Caco-2 (cell line): Measurements from ENCODE around the gene CITED4. TPM values are rescaled to one million over a fixed set of nuclear protein-coding genes. Genes with fewer than 3 reads are reported as not detected.

Source experiments
- BruUV-seq: library from RNA; stranded (reverse); fragments of 400-500 nt; replicated peaks from 2 replicates; lab custom pipeline; 2021; lab: Mats Ljungman, UMichigan
- CTCF ChIA-PET: fragments of 300-600 bp; sonication (Branson Sonifier 250); formaldehyde crosslinking; loops from one replicate; lab custom pipeline; 2022; ENCODE audit warnings: antibody characterized with exemption; lab: Charles Lee
- POLR2A ChIA-PET: fragments of 300-600 bp; sonication (Branson Sonifier 250); formaldehyde crosslinking; loops from one replicate; lab custom pipeline; 2022; ENCODE audit warnings: antibody characterized with exemption; lab: Charles Lee
- DNase-seq, 2 experiments: peaks; one replicate each; pipeline versions ENCODE4 v3.0.0 to v3.0.0-alpha.2; 2020 to 2022
- H3K27me3 ChIP-seq: replicated peaks from 2 replicates; pipeline ENCODE4 v1.6.0; 2011; ENCODE audit warnings: low read length; ENCODE audit not compliant: control insufficient read depth, insufficient read depth
- H3K36me3 ChIP-seq: 2 replicates; pipeline ENCODE4 v1.5.1; 2011; ENCODE audit warnings: low read length; ENCODE audit not compliant: control insufficient read depth, insufficient read depth
- H3K4me1 ChIP-seq: fragments of 250-450 bp; sonication (Bioruptor Pico); 2 replicates; pipeline ENCODE4 v1.5.1; 2020; ENCODE audit warnings: mild to moderate bottlenecking
- H3K4me3 ChIP-seq: 2 replicates; pipeline ENCODE4 v1.5.1; 2011; ENCODE audit warnings: low read depth, mild to moderate bottlenecking, control low read depth, low read length
- H3K9me3 ChIP-seq: fragments of 250-450 bp; sonication (Bioruptor Pico); 2 replicates; pipeline ENCODE4 v1.5.1; 2020; ENCODE audit warnings: mild to moderate bottlenecking, moderate library complexity
- H3K27ac Mint-ChIP-seq: one replicate; pipeline ENCODE4 v1.8.0; 2022; ENCODE audit warnings: mixed read lengths; ENCODE audit not compliant: unreplicated experiment
- H3K27me3 Mint-ChIP-seq: one replicate; pipeline ENCODE4 v1.8.0; 2022; ENCODE audit warnings: mixed read lengths; ENCODE audit not compliant: insufficient read depth, unreplicated experiment
- H3K36me3 Mint-ChIP-seq: one replicate; pipeline ENCODE4 v1.8.0; 2022; ENCODE audit warnings: mild to moderate bottlenecking, mixed read lengths; ENCODE audit not compliant: insufficient read depth, unreplicated experiment
- H3K4me1 Mint-ChIP-seq: one replicate; pipeline ENCODE4 v1.8.0; 2022; ENCODE audit warnings: low read depth, mixed read lengths; ENCODE audit not compliant: unreplicated experiment
- H3K4me3 Mint-ChIP-seq: one replicate; pipeline ENCODE4 v1.8.0; 2022; ENCODE audit warnings: mild to moderate bottlenecking, moderate library complexity, mixed read lengths; ENCODE audit not compliant: unreplicated experiment
- H3K9me3 Mint-ChIP-seq: one replicate; pipeline ENCODE4 v1.8.0; 2022; ENCODE audit warnings: mixed read lengths; ENCODE audit not compliant: unreplicated experiment
- CTCF ChIP-seq, 2 experiments: fragments of 200-600 bp in 1 of 2; IDR thresholded peaks; 1 replicate in 1 of 2; 2 replicates in 1 of 2; pipeline versions ENCODE4 v1.5.1 to v1.8.0; 2011 to 2022; ENCODE audit warnings: antibody characterized with exemption in 1 of 2, control low read depth in 1 of 2, inconsistent platforms in 1 of 2, low read depth in 1 of 2, low read length in 1 of 2, mild to moderate bottlenecking in 1 of 2, moderate library complexity in 1 of 2; ENCODE audit not compliant: insufficient read depth in 1 of 2, severe bottlenecking in 1 of 2, unreplicated experiment in 1 of 2
- intact Hi-C: fragments of 100-400 bp; cut with micrococcal nuclease; formaldehyde crosslinking; loops from one replicate; pipeline ENCODE4 v1.10.0; 2022; ENCODE audit not compliant: unreplicated experiment
- total RNA-seq: library from RNA; stranded (reverse); gene quantifications from 2 replicates; pipeline ENCODE4 v1.2.3, GENCODE V29; 2022

The CITED4 gene
- total RNA-seq, 1 experiment from 2014 or later = 19.5 TPM

- no peaks in the 10 kb centered on the region for H3K9me3 Mint-ChIP-seq
- Histone ChIP-seq H3K27me3 (no peaks in the 10 kb centered on the region), H3K36me3 (no peaks in the 10 kb centered on the region), H3K4me3 (no peak overlapping the region), H3K9me3 (no peaks in the 10 kb centered on the region), H3K4me1 (no peaks in the 10 kb centered on the region)
- no peak for TF ChIP-seq CTCF (IDR thresholded peaks at IDR 0.05; ENCODE audit: insufficient read depth in 1 of 2, low read depth in 1 of 2, low read length in 1 of 2, severe bottlenecking in 1 of 2, unreplicated experiment in 1 of 2)
- CTCF ChIA-PET = interaction anchor here (0.6 to 1.8 kb wide), 4 partner anchors 86 to 118 kb away, joined by 4 to 7 read pairs (median 6); no protein-coding TSS in a partner anchor
- peaks cover 9% of the 10 kb centered on the region for H3K4me1 Mint-ChIP-seq
- no peaks in the 10 kb centered on the region for H3K27me3 Mint-ChIP-seq
- DNase-seq = no peak
- H3K27ac Mint-ChIP-seq = no peak overlapping the region
- H3K36me3 Mint-ChIP-seq = no peaks in the 10 kb centered on the region
- BruUV-seq = no TSS peak
- intact Hi-C loops = no loop called here
- POLR2A ChIA-PET = interaction anchor here (0.6 kb wide), 1 partner anchor 87 kb away, joined by 4 read pairs; no protein-coding TSS in a partner anchor
- no peak overlapping the region for H3K4me3 Mint-ChIP-seq
Measured at GRCh38 chr1:40853885-40854170, 8.3 kb downstream of the CITED4 start.

- DNase-seq = no peak
- Mint-ChIP-seq H3K4me1 (peaks cover 15% of the 10 kb centered on the region), H3K27me3 (no peaks in the 10 kb centered on the region), H3K27ac (no peak overlapping the region), H3K9me3 (no peaks in the 10 kb centered on the region), H3K4me3 (no peak overlapping the region), H3K36me3 (no peaks in the 10 kb centered on the region)
- H3K36me3 ChIP-seq = no peaks in the 10 kb centered on the region
- TF ChIP-seq CTCF (IDR thresholded peaks at IDR 0.05; ENCODE audit: insufficient read depth in 1 of 2, low read depth in 1 of 2, low read length in 1 of 2, severe bottlenecking in 1 of 2, unreplicated experiment in 1 of 2) = no peak
- ChIA-PET POLR2A (no interaction called here), CTCF (interaction anchor here (0.6 to 1.8 kb wide), 4 partner anchors 86 to 118 kb away, joined by 4 to 7 read pairs (median 6); no protein-coding TSS in a partner anchor)
- BruUV-seq = no TSS peak
- no peak overlapping the region for H3K4me3 ChIP-seq
- intact Hi-C loops = no loop called here
- H3K9me3 ChIP-seq = no peaks in the 10 kb centered on the region
- no peaks in the 10 kb centered on the region for H3K27me3 ChIP-seq
- no peaks in the 10 kb centered on the region for H3K4me1 ChIP-seq
Measured at GRCh38 chr1:40853113-40853884, 8.9 kb downstream of the CITED4 start.

GRCh38 chr1:40851643-40852042, 10.5 kb downstream of the CITED4 start:
- no peaks in the 10 kb centered on the region for H3K9me3 Mint-ChIP-seq
- Histone ChIP-seq H3K4me1 (no peaks in the 10 kb centered on the region), H3K27me3 (no peaks in the 10 kb centered on the region), H3K9me3 (no peaks in the 10 kb centered on the region), H3K36me3 (no peaks in the 10 kb centered on the region), H3K4me3 (no peak overlapping the region)
- POLR2A ChIA-PET = no interaction called here
- no peak overlapping the region for H3K27ac Mint-ChIP-seq
- no TSS peak for BruUV-seq
- DNase-seq = no peak
- no peaks in the 10 kb centered on the region for H3K36me3 Mint-ChIP-seq
- intact Hi-C loops = no loop called here
- H3K4me1 Mint-ChIP-seq = peaks cover 15% of the 10 kb centered on the region
- TF ChIP-seq CTCF (IDR thresholded peaks at IDR 0.05; ENCODE audit: insufficient read depth in 1 of 2, low read depth in 1 of 2, low read length in 1 of 2, severe bottlenecking in 1 of 2, unreplicated experiment in 1 of 2) = no peak
- H3K27me3 Mint-ChIP-seq = no peaks in the 10 kb centered on the region
- H3K4me3 Mint-ChIP-seq = no peak overlapping the region
- CTCF ChIA-PET = interaction anchor here (0.6 kb wide), 1 partner anchor 97 kb away, joined by 3 read pairs; no protein-coding TSS in a partner anchor
